SU-DHL-6 (cell line): ENCODE data around the gene LRCH2.

ENCODE experiments used
- H2AFZ ChIP-seq: fragments of 200-600 bp; sonication (generic); 2 replicates; pipeline ENCODE4 v1.6.1; 2014; ENCODE audit warnings: low read depth, mild to moderate bottlenecking, moderate library complexity, mixed read lengths, antibody characterized with exemption, low read length; ENCODE audit not compliant: severe bottlenecking
- H3F3A ChIP-seq: fragments of 200-600 bp; shearing (Covaris generic); 2 replicates; pipeline ENCODE4 v1.6.0; 2016; ENCODE audit warnings: antibody characterized with exemption, mild to moderate bottlenecking; ENCODE audit not compliant: insufficient read depth
- H3K27ac ChIP-seq: fragments of 200-600 bp; sonication (generic); 2 replicates; pipeline ENCODE4 v1.5.1; 2016; ENCODE audit warnings: low read depth, mild to moderate bottlenecking, low read length, moderate library complexity, mixed read lengths
- H3K27me3 ChIP-seq: fragments of 200-600 bp; sonication (generic), shearing (Covaris generic); 2 replicates; pipeline ENCODE4 v1.6.0; 2014; ENCODE audit warnings: mild to moderate bottlenecking, low read length
- H3K36me3 ChIP-seq: fragments of 200-600 bp; sonication (generic); 2 replicates; pipeline ENCODE4 v1.6.1; 2014; ENCODE audit warnings: mild to moderate bottlenecking, low read length, mixed read lengths
- H3K4me2 ChIP-seq: fragments of 300-600, 200-600 bp; shearing (Covaris generic), sonication (generic); 2 replicates; pipeline ENCODE4 v1.6.0; 2014; ENCODE audit warnings: low read length, low read depth, mild to moderate bottlenecking; ENCODE audit not compliant: poor library complexity, severe bottlenecking
- H3K4me3 ChIP-seq: fragments of 200-600 bp; sonication (generic); 2 replicates; pipeline ENCODE4 v1.5.1; 2014; ENCODE audit warnings: antibody characterized with exemption, low read length, mild to moderate bottlenecking, mixed read lengths; ENCODE audit not compliant: insufficient read depth, poor library complexity, severe bottlenecking
- H3K79me2 ChIP-seq: fragments of 200-600 bp; sonication (generic); 2 replicates; pipeline ENCODE4 v1.6.1; 2014; ENCODE audit warnings: mild to moderate bottlenecking, low read length, moderate library complexity; ENCODE audit not compliant: insufficient read depth
- H3K9ac ChIP-seq: fragments of 200-600 bp; sonication (generic); 2 replicates; pipeline ENCODE4 v1.7.0; 2014; ENCODE audit warnings: mild to moderate bottlenecking, low read length
- H3K9me2 ChIP-seq: fragments of 200-600 bp; sonication (generic); replicated peaks from 2 replicates; pipeline ENCODE4 v1.6.1; 2014; ENCODE audit warnings: low read length; ENCODE audit not compliant: insufficient read depth
- H3K9me3 ChIP-seq: fragments of 200-600 bp; sonication (generic); 2 replicates; pipeline ENCODE4 v1.6.1; 2014; ENCODE audit warnings: low read length, mixed read lengths; ENCODE audit not compliant: insufficient read depth
- H4K20me1 ChIP-seq: fragments of 200-600 bp; sonication (generic); 2 replicates; pipeline ENCODE4 v1.6.1; 2014; ENCODE audit warnings: low read depth, mild to moderate bottlenecking, antibody characterized with exemption, low read length, moderate library complexity, mixed read lengths
- CTCF ChIP-seq: fragments of 200-600 bp; sonication (generic); IDR thresholded peaks from one replicate; pipeline ENCODE4 v1.5.1; 2017; ENCODE audit warnings: antibody characterized with exemption, mild to moderate bottlenecking, low read length, moderate library complexity; ENCODE audit not compliant: insufficient read depth, poor library complexity, severe bottlenecking
- EZH2phosphoT487 ChIP-seq: fragments of 200-600 bp; sonication (generic), shearing (Covaris generic); conservative IDR thresholded peaks from 2 replicates; pipeline ENCODE4 v1.6.1; 2018; ENCODE audit warnings: mild to moderate bottlenecking, antibody characterized with exemption, low read length, moderate library complexity, mixed read lengths

Gene LRCH2

GRCh38 chrX:115183980-115184379 lies 49.9 kb downstream of the LRCH2 start:
- no peaks in the 10 kb centered on the region for H4K20me1 ChIP-seq
- H2AFZ ChIP-seq = no peak overlapping the region
- H3K9ac ChIP-seq = no peak overlapping the region
- no peak overlapping the region for H3K4me2 ChIP-seq
- H3K36me3 ChIP-seq = no peaks in the 10 kb centered on the region
- TF ChIP-seq EZH2phosphoT487 (no peak), CTCF (no peak)
- H3K4me3 ChIP-seq = no peak overlapping the region
- H3K27me3 ChIP-seq = no peaks in the 10 kb centered on the region
- no peak overlapping the region for H3K27ac ChIP-seq
- no peaks in the 10 kb centered on the region for H3F3A ChIP-seq
- no peaks in the 10 kb centered on the region for H3K79me2 ChIP-seq
- H3K9me2 ChIP-seq = no peaks in the 10 kb centered on the region
- H3K9me3 ChIP-seq = no peaks in the 10 kb centered on the region

DNA sequence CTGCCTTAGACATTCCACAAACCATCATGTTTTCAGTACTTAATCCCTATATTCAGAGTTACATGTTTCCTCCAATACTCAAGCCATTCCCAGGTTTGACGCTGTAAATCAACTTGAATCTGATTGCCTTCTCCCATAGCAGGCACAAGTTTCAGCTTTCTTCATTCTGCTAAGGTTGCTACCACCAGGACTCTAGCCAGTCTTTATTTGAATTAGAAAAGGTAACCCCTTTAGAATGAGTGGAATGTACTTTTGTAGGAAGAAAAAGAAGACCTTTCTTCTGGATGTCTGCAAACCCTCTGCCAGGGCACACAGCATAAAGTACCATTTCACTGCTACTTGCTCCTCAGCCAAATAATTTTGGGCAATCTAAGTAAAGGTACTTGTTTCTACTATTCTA lies 55.4 kb downstream of the LRCH2 start:
- TF ChIP-seq CTCF = no peak
- TF ChIP-seq EZH2phosphoT487 = no peak
- Histone ChIP-seq H3K36me3 (no peaks in the 10 kb centered on the region), H2AFZ (no peak overlapping the region), H3K4me3 (no peak overlapping the region), H3K27ac (no peak overlapping the region), H3K9me3 (no peaks in the 10 kb centered on the region), H4K20me1 (no peaks in the 10 kb centered on the region), H3K9ac (no peak overlapping the region), H3K79me2 (no peaks in the 10 kb centered on the region), H3K4me2 (no peak overlapping the region), H3K27me3 (no peaks in the 10 kb centered on the region), H3K9me2 (no peaks in the 10 kb centered on the region), H3F3A (no peaks in the 10 kb centered on the region)

GRCh38 chrX:115177932-115178331 lies 56.0 kb downstream of the LRCH2 start:
- H3K36me3 ChIP-seq = no peaks in the 10 kb centered on the region
- no peak overlapping the region for H3K9ac ChIP-seq
- no peak overlapping the region for H3K4me3 ChIP-seq
- no peaks in the 10 kb centered on the region for H4K20me1 ChIP-seq
- no peaks in the 10 kb centered on the region for H3K9me2 ChIP-seq
- H3K79me2 ChIP-seq = no peaks in the 10 kb centered on the region
- no peak overlapping the region for H3K27ac ChIP-seq
- TF ChIP-seq EZH2phosphoT487 = no peak
- TF ChIP-seq CTCF = no peak
- no peaks in the 10 kb centered on the region for H3K9me3 ChIP-seq
- H2AFZ ChIP-seq = no peak overlapping the region
- no peak overlapping the region for H3K4me2 ChIP-seq
- no peaks in the 10 kb centered on the region for H3F3A ChIP-seq
- H3K27me3 ChIP-seq = no peaks in the 10 kb centered on the region

DNA sequence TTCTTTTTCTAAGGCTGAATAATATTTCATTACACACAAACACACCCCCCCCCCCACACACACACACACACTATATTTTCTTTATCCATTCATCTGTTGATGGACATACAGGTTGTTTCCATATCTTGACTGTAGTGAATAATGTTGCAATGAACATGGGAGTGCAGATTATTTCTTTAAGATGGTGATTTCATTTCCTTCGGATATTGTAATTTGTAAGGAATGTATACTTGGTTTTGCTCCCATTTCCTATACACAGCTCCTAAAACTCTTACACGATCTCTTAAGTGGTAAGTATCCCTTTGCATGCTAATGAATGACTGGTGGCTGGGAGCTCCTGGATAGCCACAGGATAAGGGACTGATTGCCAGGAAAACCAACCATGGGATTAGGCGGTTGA lies 59.3 kb downstream of the LRCH2 start:
- H3K36me3 ChIP-seq = no peaks in the 10 kb centered on the region
- H3K9me3 ChIP-seq = no peaks in the 10 kb centered on the region
- no peak overlapping the region for H3K4me2 ChIP-seq
- H3K79me2 ChIP-seq = no peaks in the 10 kb centered on the region
- no peak overlapping the region for H3K27ac ChIP-seq
- H2AFZ ChIP-seq = no peak overlapping the region
- no peak for TF ChIP-seq CTCF
- TF ChIP-seq EZH2phosphoT487 = no peak
- no peak overlapping the region for H3K4me3 ChIP-seq
- H3K9me2 ChIP-seq = no peaks in the 10 kb centered on the region
- H3F3A ChIP-seq = no peaks in the 10 kb centered on the region
- H3K27me3 ChIP-seq = no peaks in the 10 kb centered on the region
- H4K20me1 ChIP-seq = no peaks in the 10 kb centered on the region
- no peak overlapping the region for H3K9ac ChIP-seq
